G401 (cell line): ENCODE results near the gene ASAP2. TPM values are rescaled to one million over a fixed set of nuclear protein-coding genes. Genes with fewer than 3 reads are reported as not detected.
A peak's percentile ranks its signal among the peaks of the same experiment; 100 is the strongest.

Source experiments
- DNase-seq: peaks from one replicate; pipeline ENCODE4 v3.0.0-alpha.2; 2015; ENCODE audit warnings: low spot score
- in situ Hi-C: cut with HindIII; loops from 2 replicates; pipeline ENCODE4 v1.10.0; 2016; ENCODE audit warnings: low sequenced_read_pairs, mixed read lengths
- total RNA-seq: library from RNA; depleted of rRNA; stranded (reverse); fragments of >200 nt; shearing (Covaris generic); gene quantifications from 2 replicates; pipeline ENCODE4 v1.2.3, GENCODE V29; 2014

ASAP2 gene
- total RNA-seq, 1 experiment from 2014 or later = 7.1 TPM

DNA sequence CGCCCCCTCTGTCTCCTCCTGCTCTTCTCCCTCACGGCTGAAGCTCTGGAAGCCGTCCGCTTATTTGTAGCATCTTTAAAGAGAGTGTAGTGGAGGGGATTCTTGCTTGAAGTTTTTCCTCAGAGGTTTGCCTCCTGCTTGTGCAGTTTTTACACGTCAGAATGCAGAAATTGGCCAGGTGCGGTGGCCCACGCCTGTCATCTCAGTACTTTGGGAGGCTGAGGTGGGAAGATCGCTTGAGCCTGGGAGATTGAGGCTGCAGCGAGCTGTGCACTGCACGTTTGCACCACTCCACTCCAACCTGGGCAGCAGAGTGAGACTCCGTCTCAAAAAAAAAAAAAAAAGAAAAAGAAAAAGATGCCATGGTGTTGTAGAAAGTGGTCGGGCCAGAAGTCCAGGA is 147.7 kb downstream of the ASAP2 start:
- DNase-seq = no peak

DNA sequence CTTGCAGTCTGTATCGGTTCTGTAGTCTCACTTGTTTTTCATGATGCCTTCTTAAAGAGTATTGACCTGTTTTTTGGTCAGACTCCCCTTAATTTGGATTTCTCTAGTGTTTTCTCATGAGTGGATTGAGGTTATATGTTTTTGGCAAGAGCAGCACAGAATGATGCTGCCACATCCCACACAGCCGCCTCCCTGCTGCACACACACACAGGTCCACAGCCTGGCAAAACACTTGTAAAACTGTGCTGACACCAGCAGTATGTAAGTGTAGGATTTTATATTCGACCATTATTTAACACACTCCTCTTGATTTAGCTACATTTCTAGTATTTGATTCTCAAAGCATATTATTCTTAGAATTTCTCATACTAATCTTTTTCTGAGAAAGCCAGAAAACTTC is 148.7 kb downstream of the ASAP2 start:
- DNase-seq = no peak
- in situ Hi-C loops = no loop called here

More for the DNA sequence above, 147.7 kb downstream of the ASAP2 start:
- in situ Hi-C loops = no loop called here

DNA sequence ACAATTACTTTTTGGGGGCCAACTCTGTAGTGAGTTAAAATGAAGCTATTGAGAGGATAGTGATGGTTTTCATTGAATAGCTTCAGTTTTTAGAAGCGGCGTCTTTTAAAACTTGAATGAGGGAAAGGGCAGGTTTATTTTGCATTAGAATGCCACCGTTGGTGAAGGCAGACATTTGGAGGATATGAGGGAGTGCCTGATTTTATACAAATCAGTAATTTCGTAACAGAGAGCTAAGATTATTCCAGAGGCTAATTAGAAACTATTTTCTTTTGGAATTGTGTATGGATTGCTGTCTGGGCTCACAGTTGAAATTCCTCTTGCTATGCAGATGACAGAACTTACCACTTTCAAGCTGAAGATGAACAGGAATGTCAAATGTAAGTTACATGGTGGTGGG is 149.1 kb downstream of the ASAP2 start:
- in situ Hi-C loops = no loop called here
- DNase-seq = no peak

GRCh38 chr2:9356261-9356660 is 149.6 kb downstream of the ASAP2 start:
- in situ Hi-C loops = no loop called here

DNA sequence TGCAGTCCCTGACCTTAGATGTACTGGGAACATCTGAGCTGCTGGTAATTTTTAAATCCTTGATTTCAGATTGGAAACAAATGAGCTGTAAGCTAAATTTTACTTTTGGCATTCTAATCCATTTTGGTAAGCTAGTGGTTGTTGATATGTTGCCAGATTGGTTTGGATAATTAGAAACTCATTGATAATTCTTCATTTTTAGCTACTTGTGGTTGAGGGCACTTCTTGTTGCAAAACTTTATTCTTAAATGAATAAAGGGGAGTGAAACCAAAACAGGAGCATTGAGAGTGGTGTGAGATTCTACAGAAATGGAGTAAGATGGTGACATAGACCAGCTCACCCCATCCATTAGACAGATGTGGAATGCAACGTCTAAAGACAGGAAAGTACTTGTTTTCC is 152.2 kb downstream of the ASAP2 start:
- DNase-seq = no peak
- in situ Hi-C loops = no loop called here

More at GRCh38 chr2:9356261-9356660, 149.6 kb downstream of the ASAP2 start:
- no peak for DNase-seq

DNA sequence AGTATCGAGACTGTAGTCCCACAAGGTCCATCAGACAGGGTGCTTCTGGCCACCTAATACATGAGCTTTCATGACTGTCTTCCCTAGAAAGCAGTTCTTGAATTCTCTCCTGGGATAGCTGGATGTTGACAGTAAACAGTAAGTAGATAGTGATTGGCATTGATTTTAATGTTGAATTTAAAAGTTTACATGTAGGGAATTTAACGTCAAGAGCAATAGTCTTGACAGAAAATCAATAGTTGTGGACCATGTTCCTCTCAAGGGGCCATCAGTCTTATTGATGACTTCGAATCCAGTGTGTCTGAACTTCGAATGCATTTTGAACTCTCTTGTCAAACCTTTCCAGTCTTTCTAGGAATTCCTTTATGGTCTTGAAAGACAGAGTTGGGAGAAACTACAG is 152.9 kb downstream of the ASAP2 start:
- no peak for DNase-seq
- in situ Hi-C loops = no loop called here

GRCh38 chr2:9360110-9360509 is 153.5 kb downstream of the ASAP2 start:
- in situ Hi-C loops = no loop called here
- DNase-seq = no peak

DNA sequence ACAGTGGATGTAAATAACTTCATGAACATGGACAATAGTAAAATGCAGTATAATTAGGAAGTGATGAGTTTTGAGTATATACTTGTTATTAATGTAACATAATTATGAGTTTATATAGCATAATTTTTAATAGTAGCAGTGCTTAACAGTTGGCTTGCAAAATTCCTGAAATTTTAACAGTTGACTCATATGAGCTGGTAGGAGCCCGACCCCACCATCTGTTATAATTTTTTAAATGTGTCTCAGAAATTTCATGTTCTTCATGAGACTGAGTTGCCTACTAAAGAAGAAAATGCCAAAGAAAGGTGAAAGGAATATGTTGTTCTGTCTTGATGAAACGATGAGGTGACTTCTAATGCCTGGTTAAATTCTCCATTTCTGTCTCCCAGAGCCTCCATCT is 154.1 kb downstream of the ASAP2 start:
- in situ Hi-C loops = no loop called here
- DNase-seq = no peak

DNA sequence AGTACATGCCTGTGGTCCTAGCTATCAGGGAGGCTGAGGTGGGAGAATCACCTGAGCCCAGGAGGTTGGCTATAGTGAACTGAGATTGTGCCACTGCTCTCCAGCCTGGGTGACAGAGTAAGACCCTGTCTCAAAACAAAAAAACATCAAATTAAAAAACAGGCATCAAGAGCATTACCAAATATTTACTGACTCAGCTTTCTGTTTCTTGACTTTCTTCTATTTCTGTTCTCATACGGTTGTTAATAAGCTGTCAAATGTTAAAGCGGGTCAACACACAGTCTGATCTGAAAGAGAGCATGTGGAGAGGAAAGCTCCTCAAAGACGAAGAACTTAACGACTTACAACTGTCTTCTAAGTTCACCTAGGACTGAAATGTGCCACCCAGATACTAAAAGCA is 157.8 kb downstream of the ASAP2 start:
- in situ Hi-C loops = no loop called here
- no peak for DNase-seq

DNA sequence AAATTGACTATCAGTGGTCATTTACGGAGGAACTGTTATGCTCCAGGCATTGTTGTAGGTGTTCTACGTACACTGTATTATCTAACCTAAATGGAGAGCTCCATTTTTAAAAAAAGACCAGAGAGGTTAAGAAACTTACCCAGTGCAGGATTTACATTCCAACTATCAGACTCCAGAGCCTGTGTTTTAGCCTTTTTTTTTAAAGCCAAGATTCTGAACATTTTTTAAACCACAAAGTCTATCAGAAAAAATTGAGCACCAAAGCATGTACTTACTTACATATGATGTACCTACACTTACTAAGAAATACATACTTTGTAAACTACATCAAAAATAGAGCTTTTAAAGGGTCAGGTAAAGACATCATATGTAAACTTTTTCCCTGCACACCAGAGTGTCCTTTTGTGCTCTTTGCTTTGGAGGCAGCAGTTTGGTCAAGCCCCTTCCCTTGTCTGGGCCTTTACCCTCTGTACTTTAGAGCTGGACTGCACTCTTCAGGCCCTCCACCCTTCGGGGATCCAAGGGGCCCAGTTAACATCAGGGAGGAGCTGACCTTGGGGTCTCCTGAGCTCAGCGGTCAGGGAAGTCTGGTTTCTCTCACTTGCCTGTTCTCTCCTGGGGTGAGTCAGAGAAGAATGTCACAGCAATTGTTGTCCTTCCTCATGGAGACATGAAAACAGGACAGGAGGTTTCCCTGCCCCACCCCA is 158.3 kb downstream of the ASAP2 start:
- no peak for DNase-seq
- in situ Hi-C loops = no loop called here

GRCh38 chr2:9365498-9366019 is 158.9 kb downstream of the ASAP2 start:
- in situ Hi-C loops = no loop called here
- no peak for DNase-seq

- in situ Hi-C loops = no loop called here
Measured at GRCh38 chr2:9366026-9366425, 159.4 kb downstream of the ASAP2 start.

GRCh38 chr2:9370746-9371145 is 164.1 kb downstream of the ASAP2 start:
- DNase-seq = no peak
- in situ Hi-C loops = no loop called here

More at GRCh38 chr2:9366026-9366425, 159.4 kb downstream of the ASAP2 start:
- peak; percentile 90 for DNase-seq

DNA sequence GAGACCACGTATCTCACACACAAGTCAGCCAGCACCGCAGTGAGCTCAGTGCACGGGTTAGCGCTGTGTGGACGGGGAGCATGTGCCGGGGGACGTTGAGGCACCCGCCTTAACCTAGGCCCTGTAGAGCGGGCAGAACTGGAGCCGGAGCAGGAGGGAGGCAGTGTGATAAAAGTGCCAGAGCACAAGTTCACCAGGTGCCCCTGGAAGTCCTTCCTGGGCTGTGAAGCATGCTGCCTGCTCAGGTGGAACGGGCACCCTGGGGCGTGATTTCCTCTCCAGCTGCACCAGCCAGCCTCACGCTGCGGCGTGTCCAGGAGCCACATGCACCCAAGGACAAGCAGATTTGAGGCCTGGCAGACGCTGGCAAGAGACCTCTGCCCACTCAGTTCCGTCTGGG is 166.4 kb downstream of the ASAP2 start:
- DNase-seq = peak; percentile 37
- in situ Hi-C loops = no loop called here

GRCh38 chr2:9373476-9373875 is 166.9 kb downstream of the ASAP2 start:
- no peak for DNase-seq
- in situ Hi-C loops = no loop called here

DNA sequence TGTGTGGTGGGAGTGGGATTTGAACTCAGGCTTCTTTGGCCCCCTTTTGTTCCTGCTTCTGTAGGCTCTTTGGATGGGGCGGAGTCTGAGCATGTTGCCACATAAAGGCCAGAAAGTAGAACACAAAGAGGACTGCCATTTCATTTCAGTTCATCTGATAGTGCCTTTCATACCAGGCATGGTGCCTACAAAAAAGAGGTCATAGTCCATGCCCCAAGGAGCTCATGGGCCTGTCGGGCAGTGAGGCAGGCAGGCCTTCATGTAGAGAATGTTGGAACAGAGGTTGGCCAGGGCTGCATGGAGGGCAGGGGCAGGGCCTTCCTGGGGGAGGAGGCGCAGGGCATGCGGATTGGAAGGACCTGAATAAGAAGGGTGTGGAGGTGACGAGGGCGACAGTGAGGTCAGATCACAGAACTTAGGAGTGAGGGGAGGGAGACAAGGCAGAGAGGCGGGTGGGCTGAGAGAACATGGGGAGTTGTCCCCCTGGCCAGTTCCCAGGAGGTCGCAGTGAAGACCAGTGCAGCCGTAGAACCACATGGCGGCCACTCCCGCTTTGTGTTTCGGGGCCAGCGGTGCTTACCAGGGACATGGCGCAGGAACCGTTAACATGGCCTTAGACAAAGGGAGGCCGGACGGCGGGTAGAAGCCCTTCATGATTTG is 167.6 kb downstream of the ASAP2 start:
- no peak for DNase-seq
- in situ Hi-C loops = no loop called here

GRCh38 chr2:9375857-9376428 is 169.3 kb downstream of the ASAP2 start:
- no peak for DNase-seq
- in situ Hi-C loops = no loop called here

- peak; percentile 69 for DNase-seq
- in situ Hi-C loops = no loop called here
Measured at GRCh38 chr2:9377461-9378097, 171.0 kb downstream of the ASAP2 start.

DNA sequence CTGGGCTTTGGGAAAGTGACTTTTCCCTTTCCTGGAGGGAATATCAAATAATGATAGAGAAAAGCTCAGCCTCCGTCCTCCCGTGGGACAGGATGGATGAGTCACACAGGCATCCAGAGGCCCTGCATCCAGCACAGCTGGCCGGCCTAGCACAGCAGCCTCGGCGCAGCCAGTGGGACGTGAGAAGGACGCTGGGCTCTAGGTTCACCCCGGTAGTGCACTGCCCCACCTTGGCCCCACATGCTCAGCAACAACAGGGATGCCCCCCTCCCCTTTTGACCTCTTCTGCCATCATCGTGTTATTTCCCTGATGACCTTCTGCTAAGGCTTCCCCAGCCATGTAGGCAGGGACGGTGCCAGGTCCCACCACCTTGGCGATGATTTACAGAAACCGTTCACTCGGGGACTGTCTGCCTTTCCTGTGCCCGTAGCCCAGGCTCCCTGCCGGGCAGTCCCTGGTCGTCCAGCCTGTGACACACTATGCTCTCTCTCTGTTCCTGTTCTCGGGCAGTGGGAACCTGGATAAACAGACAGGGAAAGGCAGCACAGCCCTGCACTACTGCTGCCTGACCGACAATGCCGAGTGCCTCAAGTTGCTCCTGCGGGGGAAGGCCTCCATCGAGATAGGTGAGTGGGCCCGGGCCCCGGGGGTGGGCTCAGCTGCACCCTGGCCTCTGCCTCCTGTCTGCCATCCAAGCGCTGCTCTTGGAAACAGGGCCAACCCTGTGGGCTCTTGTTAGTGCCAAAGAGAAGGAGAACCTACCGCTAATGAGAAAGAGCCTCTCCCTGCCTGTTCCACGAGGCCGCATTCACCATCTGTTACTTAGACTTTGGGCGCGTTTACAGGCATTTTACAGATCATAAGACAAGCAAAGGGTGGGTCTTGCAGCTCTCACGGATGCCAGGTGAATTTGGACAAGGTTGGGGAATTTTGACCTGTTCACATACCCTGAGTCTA is 172.1 kb downstream of the ASAP2 start:
- in situ Hi-C loops = no loop called here
- peak; percentile 95 for DNase-seq
